Progenitor cell of endocrine pancreas (in vitro differentiated cells): ENCODE data around the gene TYSND1. TPM values are rescaled to one million over a fixed set of nuclear protein-coding genes. Genes with fewer than 3 reads are reported as not detected.
"Not testable (repeated sequence)": the region's sequence is repeated elsewhere in the genome, so short reads cannot be mapped to it uniquely, and the experiment has no call there.

Experiments used
- DNase-seq: peaks from one replicate; pipeline ENCODE4 v3.0.0; 2021; ENCODE audit warnings: low spot score; ENCODE audit not compliant: unreplicated experiment
- H3K27ac Mint-ChIP-seq: 2 replicates; pipeline ENCODE4 v1.8.0; 2021; ENCODE audit warnings: mild to moderate bottlenecking, moderate library complexity, mixed read lengths
- H3K27me3 Mint-ChIP-seq: 2 replicates; pipeline ENCODE4 v1.8.0; 2021; ENCODE audit warnings: mixed read lengths
- H3K36me3 Mint-ChIP-seq: 2 replicates; pipeline ENCODE4 v1.8.0; 2022; ENCODE audit warnings: mixed read lengths; ENCODE audit not compliant: insufficient read depth
- H3K4me1 Mint-ChIP-seq: 2 replicates; pipeline ENCODE4 v1.8.0; 2021; ENCODE audit warnings: low read depth, mixed read lengths
- H3K4me3 Mint-ChIP-seq: 2 replicates; pipeline ENCODE4 v1.8.0; 2021; ENCODE audit warnings: low read depth, mild to moderate bottlenecking, moderate library complexity, mixed read lengths
- H3K9me3 Mint-ChIP-seq: 2 replicates; pipeline ENCODE4 v1.8.0; 2021; ENCODE audit warnings: low read depth, mixed read lengths
- total RNA-seq: library from RNA; stranded (reverse); gene quantifications from 2 replicates; pipeline ENCODE4 v1.2.1, GENCODE V29; 2021
- TF ChIP-seq, protein P1 (sequence below): fragments of 200-600 bp; sonication (generic); IDR thresholded peaks from one replicate; pipeline ENCODE4 v1.5.0; 2021; ENCODE audit warnings: antibody characterized with exemption, mild to moderate bottlenecking; ENCODE audit not compliant: unreplicated experiment

Gene TYSND1
- total RNA-seq, 1 donor from 2014 or later = 12.6 TPM

- Mint-ChIP-seq H3K27ac (no peak overlapping the region), H3K4me3 (no peak overlapping the region), H3K9me3 (no peaks in the 10 kb centered on the region), H3K36me3 (no peaks in the 10 kb centered on the region), H3K27me3 (peaks cover 16% of the 10 kb centered on the region), H3K4me1 (no peaks in the 10 kb centered on the region)
- TF ChIP-seq, protein P1, sequence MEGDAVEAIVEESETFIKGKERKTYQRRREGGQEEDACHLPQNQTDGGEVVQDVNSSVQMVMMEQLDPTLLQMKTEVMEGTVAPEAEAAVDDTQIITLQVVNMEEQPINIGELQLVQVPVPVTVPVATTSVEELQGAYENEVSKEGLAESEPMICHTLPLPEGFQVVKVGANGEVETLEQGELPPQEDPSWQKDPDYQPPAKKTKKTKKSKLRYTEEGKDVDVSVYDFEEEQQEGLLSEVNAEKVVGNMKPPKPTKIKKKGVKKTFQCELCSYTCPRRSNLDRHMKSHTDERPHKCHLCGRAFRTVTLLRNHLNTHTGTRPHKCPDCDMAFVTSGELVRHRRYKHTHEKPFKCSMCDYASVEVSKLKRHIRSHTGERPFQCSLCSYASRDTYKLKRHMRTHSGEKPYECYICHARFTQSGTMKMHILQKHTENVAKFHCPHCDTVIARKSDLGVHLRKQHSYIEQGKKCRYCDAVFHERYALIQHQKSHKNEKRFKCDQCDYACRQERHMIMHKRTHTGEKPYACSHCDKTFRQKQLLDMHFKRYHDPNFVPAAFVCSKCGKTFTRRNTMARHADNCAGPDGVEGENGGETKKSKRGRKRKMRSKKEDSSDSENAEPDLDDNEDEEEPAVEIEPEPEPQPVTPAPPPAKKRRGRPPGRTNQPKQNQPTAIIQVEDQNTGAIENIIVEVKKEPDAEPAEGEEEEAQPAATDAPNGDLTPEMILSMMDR = no peak
- DNase-seq = no peak
Measured at GRCh38 chr10:70186090-70186489, 39.6 kb upstream of the TYSND1 start.

- Mint-ChIP-seq H3K4me1 (no peaks in the 10 kb centered on the region), H3K9me3 (peaks cover 3% of the 10 kb centered on the region), H3K27ac (no peak overlapping the region), H3K36me3 (no peaks in the 10 kb centered on the region), H3K4me3 (no peak overlapping the region), H3K27me3 (peaks cover 16% of the 10 kb centered on the region)
- TF ChIP-seq, protein P1 = no peak
- DNase-seq = no peak
Measured at GRCh38 chr10:70183304-70183703, 36.8 kb upstream of the TYSND1 start.

DNA sequence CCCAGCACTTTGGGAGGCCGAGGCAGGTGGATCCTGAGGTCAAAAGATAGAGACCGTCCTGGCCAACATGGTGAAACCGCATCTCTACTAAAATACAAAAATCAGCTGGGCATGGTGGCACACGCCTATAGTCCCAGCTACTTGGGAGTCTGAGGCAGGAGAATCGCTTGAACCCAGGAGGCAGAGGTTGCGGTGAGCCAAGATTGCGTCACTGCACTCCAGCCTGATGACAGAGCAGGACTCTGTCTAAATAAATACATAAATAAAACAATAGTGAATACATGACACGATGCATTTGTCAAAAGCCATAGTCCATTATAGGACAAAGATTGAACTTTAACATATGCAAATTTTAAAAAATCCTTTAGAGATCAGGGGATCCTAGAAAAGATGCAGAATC, 32.7 kb upstream of the TYSND1 start:
- not testable (repeated sequence) for H3K27ac Mint-ChIP-seq, H3K9me3 Mint-ChIP-seq, DNase-seq, H3K4me3 Mint-ChIP-seq, H3K4me1 Mint-ChIP-seq, H3K36me3 Mint-ChIP-seq
- H3K27me3 Mint-ChIP-seq = peaks cover 13% of the 10 kb centered on the region

DNA sequence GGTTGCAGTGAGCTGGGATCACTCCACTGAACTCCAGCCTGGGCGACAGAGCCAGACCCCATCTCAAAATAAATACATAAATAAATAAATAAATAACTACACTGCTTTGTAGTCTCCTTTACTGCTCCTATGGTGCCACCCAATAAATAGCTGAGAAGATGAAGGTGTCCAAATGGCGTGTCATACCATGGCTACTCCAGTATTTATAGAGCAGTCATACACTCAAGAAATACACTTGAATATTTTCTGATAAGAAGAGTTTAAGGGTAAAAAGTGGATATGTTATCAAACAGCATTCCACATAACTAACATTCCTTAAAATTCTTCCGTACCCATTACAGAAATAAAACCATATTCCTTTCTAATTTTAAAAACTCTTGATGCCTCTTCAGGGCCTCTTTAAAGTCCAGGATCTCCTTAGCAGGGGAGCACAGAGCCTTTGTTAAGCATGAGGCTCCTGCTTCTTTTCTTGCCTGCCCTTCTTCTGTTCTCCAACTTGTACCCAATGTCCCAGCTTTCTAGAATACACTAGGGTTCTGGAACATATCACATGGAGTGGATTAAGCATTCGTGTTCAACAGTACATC, 31.7 kb upstream of the TYSND1 start:
- Mint-ChIP-seq H3K4me3 (no peak overlapping the region), H3K4me1 (no peaks in the 10 kb centered on the region), H3K9me3 (peaks cover 3% of the 10 kb centered on the region), H3K36me3 (no peaks in the 10 kb centered on the region), H3K27me3 (peaks cover 7% of the 10 kb centered on the region), H3K27ac (no peak overlapping the region)
- DNase-seq = no peak
- TF ChIP-seq, protein P1 = no peak

DNA sequence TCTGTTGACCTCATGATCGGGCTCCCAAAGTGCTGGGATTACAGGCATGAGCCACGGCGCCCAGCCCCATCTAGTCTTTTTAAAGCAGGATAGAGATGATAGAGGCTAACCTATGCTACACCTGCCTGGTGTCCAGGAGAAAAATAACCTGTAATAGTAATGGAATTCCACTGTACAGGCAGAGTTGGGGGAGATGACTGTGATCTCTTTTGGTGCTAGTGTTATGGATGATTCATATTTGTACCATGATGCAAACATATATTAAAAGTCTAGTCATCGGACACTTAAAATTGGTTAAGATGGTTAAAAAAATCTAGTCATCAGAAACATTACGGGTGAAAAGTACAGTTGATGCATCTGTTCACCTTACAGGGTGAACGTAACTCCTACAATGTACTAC, 29.9 kb upstream of the TYSND1 start:
- TF ChIP-seq, protein P1 = no peak
- no peaks in the 10 kb centered on the region for H3K27me3 Mint-ChIP-seq
- H3K27ac Mint-ChIP-seq = no peak overlapping the region
- H3K4me3 Mint-ChIP-seq = no peak overlapping the region
- H3K4me1 Mint-ChIP-seq = no peaks in the 10 kb centered on the region
- H3K36me3 Mint-ChIP-seq = no peaks in the 10 kb centered on the region
- peaks cover 3% of the 10 kb centered on the region for H3K9me3 Mint-ChIP-seq
- no peak for DNase-seq

DNA sequence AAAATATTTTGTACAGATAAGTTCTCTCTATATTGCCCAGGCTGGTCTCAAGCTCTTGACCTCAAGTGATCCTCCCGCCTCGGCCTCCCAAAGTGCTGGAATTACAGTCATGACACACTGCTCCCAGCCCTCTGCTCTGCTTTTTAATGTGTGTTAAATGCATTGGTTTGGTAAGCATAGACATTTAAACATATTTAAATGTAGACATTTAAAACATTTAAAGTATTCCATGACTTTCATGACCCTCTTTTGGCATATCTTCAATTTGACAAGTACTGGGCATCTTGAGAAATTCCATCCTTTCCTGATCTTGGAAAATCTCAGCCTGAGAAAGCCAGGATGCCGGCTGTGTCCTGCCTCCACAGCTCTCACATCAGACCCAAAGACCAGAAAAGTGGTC, 29.0 kb upstream of the TYSND1 start:
- Mint-ChIP-seq H3K9me3 (peaks cover 5% of the 10 kb centered on the region), H3K27ac (no peak overlapping the region), H3K4me1 (no peaks in the 10 kb centered on the region), H3K27me3 (no peaks in the 10 kb centered on the region), H3K4me3 (no peak overlapping the region), H3K36me3 (no peaks in the 10 kb centered on the region)
- TF ChIP-seq, protein P1 = no peak
- DNase-seq = no peak
